Measurements from ENCODE around the gene NPLOC4. TPM values are rescaled to one million over a fixed set of nuclear protein-coding genes. Genes with fewer than 3 reads are reported as not detected.

The NPLOC4 gene
- total RNA-seq, 1 donor from 2014 or later: 44.1 TPM

DNA sequence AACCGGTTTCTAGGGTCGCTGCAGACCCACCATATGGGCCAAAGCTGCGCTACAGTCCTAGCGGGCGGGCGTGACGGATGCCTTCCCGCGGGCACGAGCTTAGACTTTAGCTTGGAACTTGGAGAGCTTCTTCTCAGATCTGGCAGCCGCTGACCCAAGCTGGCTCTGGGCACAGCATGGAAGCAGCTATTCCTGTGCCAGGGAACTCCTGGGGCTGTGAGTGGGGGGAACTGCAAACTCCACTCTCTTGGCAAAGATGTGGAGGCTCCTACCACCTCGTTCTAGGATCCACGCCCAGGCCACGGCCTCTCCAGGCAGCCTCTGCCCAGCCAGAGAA is 93.6 kb downstream of the NPLOC4 start:
- no peaks in the 10 kb centered on the region for H3K4me1 ChIP-seq
- no peaks in the 10 kb centered on the region for H3K36me3 ChIP-seq
- no peaks in the 10 kb centered on the region for H3K79me2 ChIP-seq (ENCODE audit: low read depth)
- no peaks in the 10 kb centered on the region for H3K27me3 ChIP-seq
- Mint-ChIP-seq H3K27me3 (ENCODE audit: insufficient read depth, low read depth) (no peaks in the 10 kb centered on the region), H3K4me3 (no peak overlapping the region), H3K4me1 (no peaks in the 10 kb centered on the region), H3K27ac (no peak overlapping the region), H3K9me3 (no peaks in the 10 kb centered on the region), H3K36me3 (peaks cover 7% of the 10 kb centered on the region)
- H3K27ac ChIP-seq: no peak overlapping the region
- no peak overlapping the region for H3K4me3 ChIP-seq
- H3K4me2 ChIP-seq: no peak overlapping the region
- H2AFZ ChIP-seq (replicated peaks): no peak overlapping the region
- H3K9me3 ChIP-seq (ENCODE audit: low read depth): no peaks in the 10 kb centered on the region
- no peak overlapping the region for H3K9ac ChIP-seq
- TF ChIP-seq EZH2 (IDR thresholded peaks at IDR 0.05): no peak
- no peak for DNase-seq (ENCODE audit: low spot score)
- no peaks in the 10 kb centered on the region for H3F3A ChIP-seq (ENCODE audit: low read depth)
- H4K20me1 ChIP-seq (ENCODE audit: low read depth): peaks cover 3% of the 10 kb centered on the region

DNA sequence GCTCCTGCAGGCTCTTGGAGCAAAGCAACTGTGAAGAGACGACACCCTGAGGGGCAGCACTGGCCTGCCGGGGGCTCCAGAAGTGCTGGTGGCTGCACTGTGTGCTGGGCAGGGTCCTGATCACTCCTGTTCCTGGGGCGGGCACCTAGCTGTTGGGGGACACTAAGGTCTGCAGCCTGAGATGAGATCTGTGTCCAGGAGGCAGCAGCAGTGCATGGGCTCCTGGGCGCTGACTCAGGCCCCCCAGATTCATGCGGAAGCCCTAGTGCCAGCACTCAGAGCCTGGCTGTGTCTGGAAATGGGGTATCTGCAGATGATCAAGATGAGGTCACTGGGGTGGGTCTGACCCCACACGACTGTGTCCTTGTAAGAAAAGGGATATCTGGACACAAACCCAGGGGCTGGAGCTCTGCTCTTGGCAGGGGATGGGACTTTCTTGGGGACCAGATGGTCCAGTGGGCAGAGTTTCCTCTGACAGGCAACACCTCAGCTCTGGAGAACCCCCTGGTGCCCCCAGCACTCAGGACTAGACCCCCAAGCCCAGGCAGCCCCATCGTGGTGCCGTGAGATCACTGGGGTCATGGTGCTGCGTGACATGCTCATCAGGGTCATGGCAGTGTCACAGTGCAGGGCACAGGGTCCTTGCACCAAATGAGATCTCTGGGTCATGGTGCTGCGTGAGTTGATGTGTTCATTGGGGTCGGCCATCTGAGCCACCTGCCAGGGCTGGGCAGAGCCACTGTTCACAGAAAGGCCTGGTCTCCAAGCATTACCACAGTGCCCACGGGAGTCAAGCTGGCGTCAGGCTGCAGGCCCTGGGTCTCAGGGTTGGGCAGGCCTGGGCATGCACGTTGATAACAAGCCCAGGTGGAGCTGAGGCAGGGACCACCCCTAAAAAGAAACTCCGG is 94.2 kb downstream of the NPLOC4 start:
- no peak for DNase-seq (ENCODE audit: low spot score)
- Histone ChIP-seq H3K27me3 (peaks cover 3% of the 10 kb centered on the region), H3K9ac (no peak overlapping the region), H3K4me1 (no peaks in the 10 kb centered on the region), H3F3A (ENCODE audit: low read depth) (no peaks in the 10 kb centered on the region), H3K4me2 (no peak overlapping the region), H3K4me3 (no peak overlapping the region), H3K9me3 (ENCODE audit: low read depth) (no peaks in the 10 kb centered on the region), H3K79me2 (ENCODE audit: low read depth) (no peaks in the 10 kb centered on the region), H3K27ac (no peak overlapping the region), H3K36me3 (no peaks in the 10 kb centered on the region), H4K20me1 (ENCODE audit: low read depth) (peaks cover 9% of the 10 kb centered on the region), H2AFZ (replicated peaks) (no peak overlapping the region)
- TF ChIP-seq EZH2 (IDR thresholded peaks at IDR 0.05) (no peak), EZH2phosphoT487 (IDR thresholded peaks at IDR 0.05) (no peak)
- TF ChIP-seq, protein P1, sequence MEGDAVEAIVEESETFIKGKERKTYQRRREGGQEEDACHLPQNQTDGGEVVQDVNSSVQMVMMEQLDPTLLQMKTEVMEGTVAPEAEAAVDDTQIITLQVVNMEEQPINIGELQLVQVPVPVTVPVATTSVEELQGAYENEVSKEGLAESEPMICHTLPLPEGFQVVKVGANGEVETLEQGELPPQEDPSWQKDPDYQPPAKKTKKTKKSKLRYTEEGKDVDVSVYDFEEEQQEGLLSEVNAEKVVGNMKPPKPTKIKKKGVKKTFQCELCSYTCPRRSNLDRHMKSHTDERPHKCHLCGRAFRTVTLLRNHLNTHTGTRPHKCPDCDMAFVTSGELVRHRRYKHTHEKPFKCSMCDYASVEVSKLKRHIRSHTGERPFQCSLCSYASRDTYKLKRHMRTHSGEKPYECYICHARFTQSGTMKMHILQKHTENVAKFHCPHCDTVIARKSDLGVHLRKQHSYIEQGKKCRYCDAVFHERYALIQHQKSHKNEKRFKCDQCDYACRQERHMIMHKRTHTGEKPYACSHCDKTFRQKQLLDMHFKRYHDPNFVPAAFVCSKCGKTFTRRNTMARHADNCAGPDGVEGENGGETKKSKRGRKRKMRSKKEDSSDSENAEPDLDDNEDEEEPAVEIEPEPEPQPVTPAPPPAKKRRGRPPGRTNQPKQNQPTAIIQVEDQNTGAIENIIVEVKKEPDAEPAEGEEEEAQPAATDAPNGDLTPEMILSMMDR (IDR thresholded peaks at IDR 0.05): no peak
- Mint-ChIP-seq H3K36me3 (peaks cover 7% of the 10 kb centered on the region), H3K27me3 (ENCODE audit: insufficient read depth, low read depth) (no peaks in the 10 kb centered on the region), H3K4me3 (no peak overlapping the region), H3K9me3 (no peaks in the 10 kb centered on the region), H3K27ac (peak overlapping the region; percentile 69), H3K4me1 (peaks cover 4% of the 10 kb centered on the region)

DNA sequence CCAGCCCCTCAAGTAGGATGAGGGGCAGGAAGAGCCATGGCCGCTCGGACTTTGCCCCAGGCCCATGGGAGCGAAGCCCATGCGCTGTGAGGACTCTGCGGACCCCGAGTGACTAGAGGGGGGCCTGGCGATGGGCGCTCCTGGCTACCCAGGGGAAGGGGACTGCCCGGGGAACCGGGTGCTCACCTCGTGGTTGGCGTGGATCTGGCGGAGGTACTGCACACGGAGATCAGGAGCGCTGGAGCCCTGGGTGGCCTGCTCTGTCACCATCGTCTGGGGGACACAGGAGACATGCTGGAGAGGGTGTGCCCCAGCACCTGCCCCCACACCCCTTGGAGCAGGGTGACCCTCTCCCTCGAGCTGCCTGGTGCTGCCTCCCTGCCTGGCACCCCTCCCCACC is 95.8 kb downstream of the NPLOC4 start:
- no peak overlapping the region for H3K27ac Mint-ChIP-seq
- peak overlapping the region; percentile 57 for H3K4me3 Mint-ChIP-seq
- no peaks in the 10 kb centered on the region for H3K36me3 ChIP-seq

More for the DNA sequence above, 95.8 kb downstream of the NPLOC4 start:
- Histone ChIP-seq H3K27ac (no peak overlapping the region), H3K9me3 (ENCODE audit: low read depth) (no peaks in the 10 kb centered on the region), H3K4me2 (no peak overlapping the region), H2AFZ (replicated peaks) (no peak overlapping the region), H3K4me3 (no peak overlapping the region), H3K4me1 (peaks cover 3% of the 10 kb centered on the region), H4K20me1 (ENCODE audit: low read depth) (peaks cover 17% of the 10 kb centered on the region), H3K9ac (no peak overlapping the region), H3F3A (ENCODE audit: low read depth) (no peaks in the 10 kb centered on the region), H3K79me2 (ENCODE audit: low read depth) (no peaks in the 10 kb centered on the region), H3K27me3 (peaks cover 19% of the 10 kb centered on the region)
- DNase-seq (ENCODE audit: low spot score): no peak
- TF ChIP-seq EZH2 (IDR thresholded peaks at IDR 0.05): no peak
- TF ChIP-seq, protein P1 (IDR thresholded peaks at IDR 0.05): no peak
- TF ChIP-seq EZH2phosphoT487 (IDR thresholded peaks at IDR 0.05): no peak
- Mint-ChIP-seq H3K36me3 (peaks cover 5% of the 10 kb centered on the region), H3K27me3 (ENCODE audit: insufficient read depth, low read depth) (no peaks in the 10 kb centered on the region), H3K9me3 (no peaks in the 10 kb centered on the region), H3K4me1 (peaks cover 7% of the 10 kb centered on the region)

Data from neural progenitor cell (in vitro differentiated cells).